Stimulated activated CD4-positive, alpha-beta T cell treated with anti-CD3 and anti-CD28 coated beads, Interleukin-12 subunit alpha, Interleukin-12 subunit beta, amount 100 ng/mL, for 48 hours (primary cell): ENCODE measurements around the gene COX6A2.

Experiments used
- DNase-seq, 3 donors: peaks; one replicate each; pipeline ENCODE4 v3.0.0-alpha.2; 2020; ENCODE audit warnings: low read depth in 2 of 3, low spot score in 1 of 3

COX6A2 gene

GRCh38 chr16:31411024-31411844, 16.9 kb downstream of the COX6A2 start:
- DNase-seq = no peak

DNA sequence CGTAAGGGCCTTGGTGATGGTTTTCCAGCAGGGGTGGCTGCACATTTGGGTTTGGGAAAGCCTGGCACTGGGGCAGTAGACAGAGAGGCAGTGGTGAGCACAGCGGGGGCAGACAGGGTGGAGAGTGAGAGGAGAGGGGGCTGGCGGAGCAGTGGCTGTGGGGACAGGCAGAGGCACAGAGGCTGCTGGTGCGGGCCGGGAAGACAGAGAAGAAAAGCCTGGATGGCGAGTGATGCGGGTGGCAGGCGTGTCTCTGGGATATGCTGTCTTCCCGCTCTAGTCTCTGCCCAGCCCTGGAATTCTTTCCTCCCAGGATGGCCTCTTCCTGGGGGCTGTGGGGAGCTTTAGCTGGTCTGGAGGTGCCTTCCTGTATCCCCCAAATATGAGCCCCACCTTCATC, 18.1 kb downstream of the COX6A2 start:
- no peak for DNase-seq

GRCh38 chr16:31409433-31409832, 18.7 kb downstream of the COX6A2 start:
- no peak for DNase-seq

GRCh38 chr16:31407406-31407805, 20.8 kb downstream of the COX6A2 start:
- DNase-seq = no peak

GRCh38 chr16:31404353-31405064, 23.7 kb downstream of the COX6A2 start:
- DNase-seq = no peak

DNA sequence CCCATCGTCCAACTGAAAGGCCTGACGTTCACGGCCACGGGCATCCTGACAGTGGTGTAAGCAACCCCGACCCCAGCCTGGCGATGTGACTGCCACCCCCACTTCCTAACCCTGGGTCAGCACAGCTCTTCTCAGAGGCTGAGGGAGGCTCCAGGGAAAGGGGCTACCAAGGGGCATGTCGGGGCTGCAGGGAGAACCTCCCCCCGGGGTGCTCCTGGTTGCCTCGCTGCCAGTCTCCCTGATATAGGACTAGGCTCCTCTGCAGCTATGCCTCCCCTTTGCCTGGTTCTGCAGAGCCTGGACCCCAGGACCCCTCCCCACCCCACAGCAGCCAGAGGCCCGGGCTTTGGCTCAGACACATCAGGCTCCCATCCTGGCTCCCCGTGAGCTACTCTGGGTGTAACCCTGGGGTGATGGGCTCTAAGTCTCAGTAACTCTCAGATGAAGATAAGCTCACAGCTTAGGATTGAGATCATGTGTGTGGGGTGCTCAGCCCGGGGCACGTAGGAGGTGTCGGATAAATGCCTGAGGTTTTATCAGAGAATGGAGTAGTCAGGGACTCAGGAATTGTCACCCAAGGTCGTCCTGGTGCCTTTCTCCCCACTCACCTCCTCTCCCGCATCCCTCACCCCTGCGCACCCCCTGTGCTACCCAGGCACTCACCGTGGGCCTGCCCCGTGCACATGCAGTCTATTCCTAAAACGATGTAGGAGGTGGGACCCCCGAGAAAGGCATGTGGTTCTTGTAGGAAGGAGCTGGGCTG, 24.4 kb downstream of the COX6A2 start:
- DNase-seq = no peak

DNA sequence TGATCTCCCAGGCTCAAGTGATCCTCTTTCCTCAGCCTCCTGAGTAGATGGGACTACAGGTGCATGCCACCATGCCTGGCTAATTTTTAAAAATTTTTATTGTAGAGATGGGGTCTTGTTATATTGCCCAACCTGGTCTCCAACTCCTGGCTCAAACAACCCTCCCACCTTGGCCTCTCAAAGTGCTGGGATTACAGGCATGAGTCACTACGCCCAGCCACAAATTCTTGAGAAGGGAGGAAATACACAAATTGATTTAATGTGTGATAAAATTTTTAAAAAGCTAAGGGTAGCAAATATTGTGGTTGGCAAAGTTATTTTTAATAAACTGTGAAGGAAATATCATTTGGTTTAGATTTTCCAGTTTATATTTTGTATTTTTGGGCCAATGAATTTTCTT, 25.5 kb downstream of the COX6A2 start:
- no peak for DNase-seq

DNA sequence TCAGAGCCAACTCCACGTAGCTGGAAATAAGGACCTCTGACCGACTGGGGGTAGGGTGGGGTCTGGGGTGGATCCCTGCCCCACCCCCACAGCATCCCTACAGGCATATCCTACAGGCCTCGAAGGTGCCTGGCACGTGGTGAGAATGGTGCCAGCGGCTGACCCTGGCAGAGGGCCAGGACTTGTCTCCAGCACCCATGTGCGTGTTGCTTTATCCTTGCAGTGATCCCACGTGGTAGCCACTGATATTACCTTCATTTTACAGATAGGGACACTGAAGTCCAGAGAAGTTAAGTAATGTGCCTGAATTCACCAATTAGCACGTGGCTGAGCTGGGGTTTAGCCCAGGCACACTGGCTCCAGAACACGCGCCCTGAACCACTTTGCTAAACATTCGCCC, 26.7 kb downstream of the COX6A2 start:
- DNase-seq = no peak

DNA sequence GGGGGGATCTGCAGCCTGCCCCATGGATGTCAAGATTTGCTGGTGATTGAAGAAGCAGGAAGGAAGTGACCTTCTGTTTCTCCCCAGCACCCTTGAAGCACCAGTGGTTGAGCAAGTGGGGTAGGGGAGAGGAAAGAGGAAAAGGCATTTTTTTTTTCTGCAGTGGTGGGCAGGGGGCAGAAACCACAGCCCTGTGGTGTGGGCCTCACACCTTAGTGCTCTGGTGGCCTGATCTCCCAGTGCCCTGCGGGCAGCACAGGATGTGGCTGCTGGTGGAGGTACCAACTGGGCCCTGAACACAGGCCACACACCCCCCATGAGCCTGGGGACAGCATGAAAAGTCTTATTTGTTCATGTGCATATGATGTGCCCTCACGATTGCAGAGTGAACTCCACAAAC, 28.0 kb downstream of the COX6A2 start:
- no peak for DNase-seq

DNA sequence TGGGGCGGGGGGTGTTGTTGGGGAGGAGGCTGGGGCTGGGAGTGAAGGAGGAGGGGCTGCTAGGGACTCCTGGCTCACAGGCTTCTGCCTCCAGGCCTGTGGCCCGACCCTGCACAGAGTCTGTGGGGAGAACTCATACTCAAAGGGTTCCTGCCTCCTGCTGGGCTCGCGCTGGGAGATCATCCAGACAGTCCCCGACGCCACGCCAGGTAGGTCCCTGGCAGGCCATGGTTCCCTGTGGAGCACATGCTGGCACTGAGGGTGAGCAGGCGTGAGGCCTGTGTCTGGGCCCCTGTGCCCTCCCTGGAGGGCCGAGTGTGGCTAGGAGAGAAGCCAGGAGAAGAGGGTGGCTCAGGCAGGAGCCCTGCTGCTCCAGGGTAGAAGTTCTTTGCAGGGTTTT, 30.5 kb downstream of the COX6A2 start:
- no peak for DNase-seq

GRCh38 chr16:31397096-31397660, 31.0 kb downstream of the COX6A2 start:
- no peak for DNase-seq

DNA sequence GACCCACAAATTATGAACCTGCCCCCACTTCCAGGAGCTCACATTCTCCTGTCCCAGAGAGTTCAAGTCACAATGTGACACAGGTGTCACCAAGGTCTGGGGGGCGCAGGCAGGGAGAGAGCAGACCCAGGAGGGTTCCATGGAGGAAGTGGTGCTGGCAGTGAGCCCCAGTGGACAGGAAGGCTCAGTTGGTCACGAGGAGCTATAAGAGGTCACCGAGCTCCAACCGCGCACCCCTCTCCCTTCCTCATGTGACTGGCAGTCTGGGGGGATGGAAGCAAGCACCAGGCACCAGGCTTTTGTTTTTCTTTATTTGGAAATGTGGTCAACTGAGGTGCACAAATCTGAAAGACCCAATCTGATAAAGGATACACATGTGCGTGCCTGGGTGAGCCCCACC, 32.5 kb downstream of the COX6A2 start:
- DNase-seq = no peak

GRCh38 chr16:31393056-31393455, 35.1 kb downstream of the COX6A2 start, which contains the start of gene ITGAD:
Gene ITGAD (plus strand): TSS chr16:31393335. CDS start chr16:31393361, 26 bp downstream.
- no peak for DNase-seq

DNA sequence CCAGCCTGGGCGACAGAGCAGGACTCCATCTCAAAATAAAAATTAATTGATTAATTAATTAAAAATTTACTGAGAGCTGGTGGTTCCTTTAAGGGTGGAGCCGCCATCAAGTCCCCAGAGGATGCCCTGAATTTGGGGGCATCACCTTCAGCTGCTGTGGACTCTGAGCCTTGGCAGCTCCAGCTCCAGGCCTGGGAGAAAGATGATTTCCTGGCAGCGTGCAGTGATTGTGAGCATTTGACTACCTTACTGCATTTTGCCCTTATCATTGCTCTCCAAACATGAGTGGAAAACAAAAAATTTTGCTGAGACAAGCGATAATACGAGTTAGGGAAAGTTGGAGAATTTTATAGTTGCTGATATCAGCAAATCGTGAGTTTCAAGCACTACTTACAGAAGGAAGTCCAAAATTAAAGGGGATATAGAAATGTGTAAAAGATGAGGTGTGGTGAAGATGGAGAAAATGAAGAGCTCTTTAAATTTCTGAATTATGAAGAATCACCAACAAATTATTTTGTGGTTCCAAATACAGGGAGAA, 37.6 kb downstream of the COX6A2 start:
- no peak for DNase-seq

- no peak for DNase-seq
These were observed 39.6 kb downstream of the COX6A2 start for GRCh38 chr16:31388535-31388934.

- peak; percentile 5 to 21 (median 14) for DNase-seq
These were observed 41.8 kb downstream of the COX6A2 start for GRCh38 chr16:31386157-31386984.

- DNase-seq = no peak
These were observed 42.5 kb downstream of the COX6A2 start for GRCh38 chr16:31385680-31386079.

DNA sequence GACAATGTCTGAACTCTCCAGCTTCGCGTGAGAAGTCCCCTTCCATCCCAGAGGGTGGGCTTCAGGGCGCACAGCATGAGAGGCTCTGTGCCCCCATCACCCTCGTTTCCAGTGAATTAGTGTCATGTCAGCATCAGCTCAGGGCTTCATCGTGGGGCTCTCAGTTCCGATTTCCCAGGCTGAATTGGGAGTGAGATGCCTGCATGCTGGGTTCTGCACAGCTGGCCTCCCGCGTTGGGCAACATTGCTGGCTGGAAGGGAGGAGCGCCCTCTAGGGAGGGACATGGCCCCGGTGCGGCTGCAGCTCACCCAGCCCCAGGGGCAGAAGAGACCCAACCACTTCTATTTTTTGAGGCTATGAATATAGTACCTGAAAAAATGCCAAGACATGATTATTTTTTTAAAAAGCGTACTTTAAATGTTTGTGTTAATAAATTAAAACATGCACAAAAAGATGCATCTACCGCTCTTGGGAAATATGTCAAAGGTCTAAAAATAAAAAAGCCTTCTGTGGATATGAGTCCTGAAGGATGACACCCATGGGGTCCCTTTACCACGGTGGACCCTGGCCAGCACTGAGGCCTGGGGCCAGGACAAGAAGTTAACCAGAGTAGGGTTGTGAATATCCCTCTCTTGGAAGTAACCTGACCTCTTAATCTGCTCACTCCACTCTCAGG, 45.5 kb downstream of the COX6A2 start:
- peak; percentile 37 to 64 (median 57) for DNase-seq

DNA sequence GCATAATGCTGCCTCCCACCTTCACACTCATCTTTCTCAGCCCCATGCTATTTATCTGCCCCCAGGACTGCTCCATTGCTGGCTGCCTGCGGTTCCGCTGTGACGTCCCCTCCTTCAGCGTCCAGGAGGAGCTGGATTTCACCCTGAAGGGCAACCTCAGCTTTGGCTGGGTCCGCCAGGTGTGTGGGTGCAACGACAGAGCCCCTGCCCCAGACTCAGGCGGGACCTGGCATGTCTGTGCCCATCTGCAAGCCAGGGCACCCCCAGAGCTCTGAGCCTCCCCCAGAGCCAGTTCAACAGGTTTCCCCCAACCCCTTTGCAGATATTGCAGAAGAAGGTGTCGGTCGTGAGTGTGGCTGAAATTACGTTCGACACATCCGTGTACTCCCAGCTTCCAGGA, 48.0 kb downstream of the COX6A2 start:
- DNase-seq = no peak
